HS-5 (cell line): ENCODE data around the gene DYSF.

Experiments
- DNase-seq: peaks from one replicate; pipeline ENCODE4 v3.0.0-alpha.2; 2012; ENCODE audit warnings: low read depth

The DYSF gene

GRCh38 chr2:71530211-71530610 is 76.8 kb downstream of the DYSF start:
- no peak for DNase-seq

- no peak for DNase-seq
These were observed 77.4 kb downstream of the DYSF start for GRCh38 chr2:71530641-71531332.

- DNase-seq: peak; percentile 73
These were observed 78.2 kb downstream of the DYSF start for GRCh38 chr2:71531522-71532047.

GRCh38 chr2:71532327-71532726 is 79.0 kb downstream of the DYSF start:
- DNase-seq: no peak

GRCh38 chr2:71534201-71534600 is 80.8 kb downstream of the DYSF start:
- DNase-seq: no peak

- no peak for DNase-seq
These were observed 81.5 kb downstream of the DYSF start for GRCh38 chr2:71534826-71535225.

GRCh38 chr2:71535526-71535925 is 82.2 kb downstream of the DYSF start:
- no peak for DNase-seq

- DNase-seq: no peak
These were observed 82.9 kb downstream of the DYSF start for GRCh38 chr2:71536226-71536671.

- no peak for DNase-seq
These were observed 84.9 kb downstream of the DYSF start for GRCh38 chr2:71538241-71538640.

GRCh38 chr2:71538656-71539265 is 85.4 kb downstream of the DYSF start:
- DNase-seq: no peak

GRCh38 chr2:71540818-71541217 is 87.5 kb downstream of the DYSF start:
- no peak for DNase-seq

- no peak for DNase-seq
These were observed 91.7 kb downstream of the DYSF start for GRCh38 chr2:71544919-71545571.

GRCh38 chr2:71545572-71546274 is 92.4 kb downstream of the DYSF start:
- no peak for DNase-seq

GRCh38 chr2:71546275-71546638 is 92.9 kb downstream of the DYSF start:
- DNase-seq: no peak

GRCh38 chr2:71546777-71547281 is 93.5 kb downstream of the DYSF start:
- no peak for DNase-seq

GRCh38 chr2:71547616-71548285 is 94.4 kb downstream of the DYSF start:
- DNase-seq: no peak

- no peak for DNase-seq
These were observed 95.5 kb downstream of the DYSF start for GRCh38 chr2:71548646-71549425.

GRCh38 chr2:71550801-71551630 is 97.7 kb downstream of the DYSF start:
- DNase-seq: no peak

GRCh38 chr2:71551631-71551915 is 98.2 kb downstream of the DYSF start:
- DNase-seq: no peak

GRCh38 chr2:71552356-71552755 is 99.0 kb downstream of the DYSF start:
- no peak for DNase-seq
